AG08396 (cell line): ENCODE measurements around the gene CTDSP2.
"Not testable (repeated sequence)": the region's sequence is repeated elsewhere in the genome, so short reads cannot be mapped to it uniquely, and the experiment has no call there.

Experiments
- DNase-seq: peaks from one replicate; pipeline ENCODE4 v3.0.0; 2012; ENCODE audit warnings: low spot score, mixed read lengths

Gene CTDSP2

GRCh38 chr12:57781801-57782200 lies 64.7 kb downstream of the CTDSP2 start:
- no peak for DNase-seq

- DNase-seq, result no peak
Observed at GRCh38 chr12:57781244-57781643, 65.3 kb downstream of the CTDSP2 start.

DNA sequence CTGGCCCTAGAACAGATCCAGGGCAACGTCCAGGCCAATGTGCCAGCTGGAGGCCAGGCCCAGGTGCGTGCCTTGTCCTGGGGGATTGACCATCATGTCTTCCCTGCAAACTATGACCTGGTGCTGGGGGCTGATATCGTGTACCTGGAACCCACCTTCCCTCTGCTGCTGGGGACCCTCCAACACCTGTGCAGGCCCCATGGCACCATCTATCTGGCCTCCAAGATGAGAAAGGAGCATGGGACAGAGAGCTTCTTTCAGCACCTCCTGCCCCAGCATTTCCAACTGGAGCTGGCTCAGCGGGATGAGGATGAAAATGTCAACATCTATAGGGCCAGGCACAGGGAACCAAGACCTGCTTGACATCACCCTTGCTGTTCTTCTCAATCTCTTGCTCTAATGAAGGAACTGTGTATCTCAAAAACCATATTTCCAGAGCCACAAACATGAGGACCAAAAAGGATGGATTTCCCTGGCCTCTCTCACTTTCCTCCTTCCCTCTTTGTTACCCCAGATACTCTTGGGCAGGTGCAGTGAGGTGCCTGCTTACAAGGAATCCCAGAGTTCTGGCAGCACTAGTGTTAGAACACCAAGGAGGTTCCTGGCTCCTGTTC lies 66.1 kb downstream of the CTDSP2 start:
- DNase-seq, result no peak

GRCh38 chr12:57779736-57780135 lies 66.8 kb downstream of the CTDSP2 start:
- no peak for DNase-seq

DNA sequence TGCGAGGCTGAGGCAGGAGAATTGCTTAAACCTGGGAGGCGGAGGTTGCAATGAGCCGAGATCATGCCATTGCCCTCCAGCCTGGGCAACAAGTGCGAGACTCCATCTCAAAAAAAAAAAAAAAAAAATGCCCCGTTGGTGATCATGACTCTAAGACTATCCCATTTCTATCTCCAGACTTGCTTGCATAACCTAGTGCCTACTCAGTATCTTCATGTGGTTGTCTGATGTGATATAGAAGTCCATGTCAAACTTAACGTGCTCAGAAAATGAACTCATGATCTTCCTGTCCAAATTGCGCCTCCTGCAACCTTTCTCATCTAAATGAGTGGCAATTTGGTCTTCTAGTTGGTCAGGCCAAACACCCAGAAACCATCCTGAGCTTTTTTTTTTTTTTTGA lies 68.6 kb downstream of the CTDSP2 start:
- DNase-seq, result no peak

DNA sequence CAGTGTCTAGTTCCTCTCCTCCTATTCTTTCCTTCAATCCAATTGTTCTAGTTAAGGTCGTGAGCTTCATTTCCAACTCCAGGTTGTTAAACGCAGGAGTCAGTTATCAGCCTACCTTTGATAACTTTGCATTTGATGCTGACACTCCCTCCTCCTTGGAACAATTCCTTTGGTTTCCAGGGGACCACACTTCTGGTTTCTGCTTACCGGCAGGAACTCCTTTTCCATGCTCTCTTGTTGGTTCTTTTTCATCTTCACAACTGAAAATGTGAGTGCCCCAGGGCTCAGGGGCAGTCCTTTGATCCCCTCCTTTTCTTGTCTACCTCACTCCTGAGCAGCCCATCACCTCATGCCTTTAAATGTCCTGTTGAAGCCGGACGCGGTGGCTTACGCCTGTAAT lies 69.2 kb downstream of the CTDSP2 start:
- DNase-seq, result no peak

DNA sequence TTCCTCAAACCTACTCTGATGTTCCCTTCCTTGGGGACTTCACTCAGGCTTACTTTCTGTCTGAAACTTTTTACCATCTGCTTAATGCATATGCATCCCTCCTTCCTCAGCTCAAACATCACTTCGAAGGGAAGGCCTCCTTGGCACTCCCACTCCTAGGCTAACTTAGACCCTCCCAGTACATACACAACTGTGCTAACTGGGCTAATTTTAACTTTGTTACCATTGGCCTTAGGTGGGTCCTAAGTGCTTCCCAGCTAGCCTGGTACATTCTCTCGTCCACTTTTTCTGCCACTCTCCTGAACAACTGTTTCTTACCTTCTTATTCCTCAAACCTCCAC lies 70.3 kb downstream of the CTDSP2 start:
- no peak for DNase-seq

GRCh38 chr12:57775563-57776246 lies 70.8 kb downstream of the CTDSP2 start:
- no peak for DNase-seq

DNA sequence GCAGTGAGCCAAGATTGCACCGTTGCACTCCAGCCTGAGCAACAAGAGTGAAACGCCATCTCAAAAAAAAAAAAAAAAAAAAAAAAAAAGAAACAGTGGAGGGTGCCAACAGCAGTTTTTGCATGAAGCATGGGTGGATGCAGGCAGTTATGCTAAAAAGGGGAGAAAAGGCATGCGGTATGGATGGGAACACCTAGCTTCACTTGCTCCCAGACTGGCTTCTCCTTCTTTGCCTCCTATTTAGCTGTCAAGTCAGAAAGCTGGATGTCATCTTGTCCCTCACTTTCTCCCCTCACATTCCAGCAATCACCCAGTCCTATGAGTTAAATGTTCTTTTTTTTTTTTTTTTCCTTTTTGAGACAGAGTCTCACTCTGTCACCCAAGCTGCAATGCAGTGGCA lies 71.5 kb downstream of the CTDSP2 start:
- no peak for DNase-seq

- DNase-seq, result not testable (repeated sequence)
Observed at GRCh38 chr12:57774634-57775033, 71.9 kb downstream of the CTDSP2 start.

DNA sequence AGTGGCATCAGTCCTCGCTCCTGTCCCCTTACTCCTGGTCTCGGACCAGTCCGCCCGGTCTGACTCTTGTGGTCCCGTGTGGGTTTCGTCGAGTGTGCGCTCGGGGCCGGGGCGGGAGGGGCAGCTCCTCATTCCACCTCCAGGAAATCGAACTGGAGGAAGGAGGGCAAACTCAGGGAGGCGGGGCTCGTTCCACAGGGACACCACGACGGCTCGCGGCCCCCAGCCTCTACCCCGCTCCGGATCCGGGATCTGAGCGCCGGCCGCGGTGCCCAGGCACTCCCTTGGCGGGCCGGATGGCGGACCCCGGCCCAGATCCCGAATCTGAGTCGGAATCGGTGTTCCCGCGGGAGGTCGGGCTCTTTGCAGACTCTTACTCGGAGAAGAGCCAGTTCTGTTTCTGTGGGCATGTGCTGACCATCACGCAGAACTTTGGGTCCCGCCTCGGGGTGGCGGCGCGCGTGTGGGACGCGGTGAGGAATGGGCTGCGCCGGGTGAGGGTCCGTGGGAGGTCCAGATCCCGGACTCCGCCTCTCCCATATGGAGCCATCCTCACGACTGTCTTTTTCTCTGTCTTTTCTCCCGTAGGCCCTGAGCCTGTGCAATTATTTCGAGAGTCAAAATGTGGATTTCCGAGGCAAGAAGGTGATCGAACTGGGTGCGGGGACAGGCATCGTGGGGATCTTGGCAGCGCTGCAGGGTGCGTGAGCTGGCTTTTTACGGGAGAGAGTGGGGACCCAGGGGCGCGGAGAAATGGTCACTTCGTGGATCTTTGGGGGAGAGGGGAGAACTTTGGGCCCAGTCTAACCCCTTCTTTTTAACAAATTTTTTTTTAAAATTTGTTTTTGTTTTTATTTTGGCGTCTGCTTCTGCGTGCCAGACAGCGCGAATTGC lies 73.9 kb downstream of the CTDSP2 start, which contains the start of gene EEF1AKMT3:
EEF1AKMT3 (plus strand) TSS at position 186 of the 894 bp plus-strand sequence; CDS start at position 297, 111 bp downstream.
- DNase-seq, result peak; percentile 69

- peak; percentile 96 for DNase-seq
Observed at GRCh38 chr12:57771873-57772428, 74.6 kb downstream of the CTDSP2 start, which contains the start of gene METTL1. METTL1 (minus strand) TSS chr12:57772105; CDS start chr12:57772083, 22 bp downstream.

- DNase-seq, result peak; percentile 93
Observed at GRCh38 chr12:57771236-57771872, 75.2 kb downstream of the CTDSP2 start.

GRCh38 chr12:57770734-57771133 lies 75.8 kb downstream of the CTDSP2 start:
- no peak for DNase-seq
